T-helper 22 cell (primary cell): Measurements from ENCODE around the gene PRSS56.

ENCODE experiments used
- DNase-seq: peaks from one replicate; pipeline ENCODE4 v3.0.0-alpha.2; 2020; ENCODE audit warnings: low read depth

Gene PRSS56

DNA sequence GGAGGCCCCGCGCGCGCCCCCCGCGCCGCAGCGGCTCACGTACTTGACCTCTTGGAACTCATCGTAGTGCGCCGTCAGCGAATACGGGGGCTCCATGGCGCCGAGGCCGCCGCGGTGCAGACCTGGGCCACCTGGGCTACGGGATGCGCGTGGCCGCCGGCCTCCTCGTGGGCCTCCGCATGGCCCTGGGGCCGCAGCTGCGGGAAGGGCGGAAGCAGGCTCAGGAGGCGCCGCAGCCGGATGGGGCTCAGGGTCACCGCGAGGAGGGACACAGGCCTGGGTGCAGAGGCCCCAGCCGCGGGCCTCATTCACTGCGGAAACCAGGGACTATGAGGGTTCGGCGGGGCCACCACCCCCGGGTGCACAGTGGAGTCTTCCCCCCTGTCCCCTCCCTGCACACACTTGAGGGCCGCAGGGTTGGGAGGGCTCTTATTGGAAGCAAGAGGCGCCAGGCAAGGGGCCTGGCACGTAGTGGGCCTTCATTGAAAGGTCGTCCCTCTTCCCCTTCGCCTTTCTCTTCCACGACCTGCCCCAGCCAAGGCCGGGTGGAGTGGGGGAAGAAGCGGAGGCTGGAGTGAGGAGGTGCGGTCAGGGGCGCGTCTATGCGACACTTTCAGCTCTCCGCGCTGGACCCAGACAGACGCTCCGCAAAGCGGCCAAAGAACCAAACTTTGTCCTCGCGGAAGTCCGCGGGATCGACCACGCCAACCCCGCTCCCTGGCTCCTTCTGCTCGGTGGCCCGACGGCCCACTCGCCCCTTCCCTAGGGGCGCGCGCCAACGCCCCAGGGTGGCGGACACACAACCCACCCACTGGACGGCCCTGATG, 33.4 kb upstream of the PRSS56 start:
- no peak for DNase-seq

DNA sequence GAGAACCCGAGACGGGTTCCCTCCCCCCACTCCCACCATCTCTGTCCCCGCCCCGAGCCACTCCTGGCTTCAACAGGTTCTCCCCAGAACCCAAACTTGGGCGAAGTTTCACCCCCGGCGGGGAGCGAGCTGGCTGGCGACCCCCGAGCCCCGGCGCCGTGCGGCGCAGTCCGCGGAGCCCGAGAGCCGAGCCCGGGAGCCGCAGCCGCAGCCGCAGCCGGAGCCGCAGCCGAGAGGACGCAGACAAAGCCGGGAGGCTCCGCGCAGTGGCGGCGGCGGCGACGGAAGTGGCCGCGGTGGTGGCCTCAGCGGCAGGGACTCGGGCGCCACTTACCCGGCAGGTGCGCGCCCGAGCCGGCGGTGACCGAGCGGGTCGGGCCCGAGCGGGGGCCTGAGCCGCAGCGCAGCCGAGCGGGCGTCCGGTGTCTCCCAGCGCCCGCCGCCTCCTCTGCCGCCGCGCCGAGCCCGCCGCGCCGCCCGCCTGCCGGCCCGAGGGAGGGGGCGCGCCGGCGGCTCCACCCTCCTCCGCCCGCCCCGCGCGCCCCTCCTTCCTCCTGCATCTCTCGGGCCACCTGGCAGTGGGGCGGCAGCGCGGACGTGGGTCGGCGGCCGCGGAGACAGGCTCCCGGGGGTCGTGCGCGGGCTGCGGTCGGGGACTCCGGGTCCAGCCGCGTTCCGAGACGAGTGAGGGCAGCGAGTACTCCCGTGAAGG, 32.6 kb upstream of the PRSS56 start, which contains the start of gene ECEL1:
Gene ECEL1, minus strand, starts transcription at position 450 of the 712 bp plus-strand sequence. CDS start 1,181 bp downstream, outside the sequence.
- DNase-seq, result no peak

- DNase-seq, result no peak
Observed at GRCh38 chr2:232488097-232488711, 32.0 kb upstream of the PRSS56 start.

- no peak for DNase-seq
Observed at GRCh38 chr2:232488721-232489300, 31.4 kb upstream of the PRSS56 start.

GRCh38 chr2:232489516-232490220, 30.5 kb upstream of the PRSS56 start:
- DNase-seq, result no peak

DNA sequence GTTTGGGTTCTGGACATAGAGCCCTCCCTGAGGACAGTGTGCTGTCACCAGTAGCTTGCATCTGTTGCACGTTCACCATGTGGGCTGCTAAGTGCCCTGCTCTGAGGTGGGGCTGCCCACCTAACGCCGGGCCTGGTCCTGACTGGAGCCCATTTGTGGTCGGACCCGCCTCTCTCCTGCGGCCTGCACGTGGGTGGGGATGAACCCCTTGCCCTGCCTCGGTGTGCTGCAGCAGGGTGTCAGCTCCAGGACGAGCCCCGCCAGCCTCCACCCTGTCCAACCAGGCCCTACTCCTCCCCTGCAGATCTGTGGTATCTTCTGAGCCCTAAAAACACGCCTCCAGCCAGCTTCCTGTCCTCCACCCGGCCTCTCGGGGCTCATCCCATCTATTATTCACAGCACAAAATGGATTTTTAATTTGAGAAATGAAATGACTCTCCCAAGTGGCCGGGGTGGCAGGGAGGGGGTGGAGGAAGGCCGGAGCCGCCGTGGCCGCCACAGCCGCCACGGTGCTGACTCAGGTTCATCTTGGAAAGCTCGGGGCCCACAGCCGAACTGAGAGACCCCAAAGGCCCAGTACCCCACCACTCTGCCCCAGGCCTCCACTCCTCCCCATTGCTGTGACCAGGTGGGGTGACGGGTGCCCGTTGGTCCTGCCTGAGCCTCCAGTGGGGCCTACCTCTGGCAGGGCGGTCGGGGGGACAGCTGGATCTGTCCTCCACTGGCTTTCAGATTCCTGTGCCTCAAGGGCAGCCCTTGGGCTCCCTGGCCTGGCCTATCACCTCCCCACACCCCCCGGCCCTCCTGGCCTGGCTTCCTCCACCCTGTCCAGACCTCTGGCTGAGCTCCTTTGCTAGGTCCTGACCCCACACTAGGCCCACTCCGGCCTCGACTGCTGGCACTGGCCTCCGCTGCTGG, 29.7 kb upstream of the PRSS56 start:
- no peak for DNase-seq

DNA sequence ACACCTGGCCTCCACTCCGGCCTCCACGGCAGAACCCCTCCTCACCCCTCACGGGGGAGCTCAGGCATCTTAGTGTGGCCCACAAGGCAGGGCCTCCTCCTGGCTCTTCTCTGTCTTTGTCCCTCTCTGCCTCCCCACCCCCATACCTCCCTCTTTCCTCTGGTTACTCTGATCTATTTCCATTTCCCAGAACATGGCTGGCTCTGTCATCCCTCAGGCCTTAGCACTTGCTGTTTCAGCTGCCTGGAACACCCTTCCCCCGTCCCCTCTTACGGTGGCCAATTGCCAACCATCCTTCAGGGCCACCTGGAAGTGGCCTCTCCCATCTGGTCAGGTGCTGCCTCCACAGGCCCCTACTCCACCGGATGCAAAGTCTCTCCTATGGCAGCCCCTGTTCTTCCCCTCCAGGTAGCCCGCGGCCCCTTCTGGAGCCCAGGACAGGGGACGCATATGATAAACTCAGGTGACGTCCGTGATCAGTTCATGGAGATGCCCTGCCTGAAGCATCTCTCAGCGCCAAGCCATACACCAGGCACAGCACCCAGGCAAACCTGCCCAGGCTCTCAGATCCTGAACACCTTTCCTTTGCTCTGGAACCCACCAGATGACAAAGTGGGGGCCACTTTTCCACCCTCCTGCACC, 28.9 kb upstream of the PRSS56 start:
- no peak for DNase-seq

DNA sequence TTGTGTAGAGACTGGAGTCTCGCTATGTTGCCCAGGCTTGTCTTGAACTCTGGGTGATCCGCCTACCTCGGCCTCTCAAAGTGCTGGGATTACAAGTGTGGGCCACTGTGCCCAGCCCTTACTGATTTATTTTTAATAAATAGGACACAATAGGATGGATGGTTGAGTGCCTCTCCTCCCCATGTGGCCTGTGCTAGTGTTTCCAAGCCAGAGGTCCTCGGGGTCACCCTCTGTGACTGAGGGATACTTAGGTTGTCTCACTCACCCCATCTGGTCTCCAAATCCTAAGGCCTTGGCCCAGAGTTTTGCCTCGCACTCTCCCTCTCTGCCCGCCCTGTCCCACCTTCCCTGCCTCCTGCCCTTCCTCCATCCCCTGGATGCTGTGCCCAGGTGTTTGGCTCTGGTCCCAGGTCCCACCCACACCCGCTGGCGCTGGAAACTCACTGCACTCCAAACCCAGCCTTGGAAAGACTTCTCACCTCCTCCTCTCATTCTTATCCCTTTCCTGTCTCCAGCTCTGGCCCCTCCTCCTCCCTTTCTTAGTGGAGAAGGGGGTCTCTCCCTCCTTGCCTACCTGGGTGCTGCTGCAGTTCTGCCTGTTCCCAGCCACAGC, 27.8 kb upstream of the PRSS56 start:
- no peak for DNase-seq

GRCh38 chr2:232492963-232493700, 27.1 kb upstream of the PRSS56 start:
- DNase-seq, result no peak

GRCh38 chr2:232493701-232494474, 26.3 kb upstream of the PRSS56 start:
- no peak for DNase-seq

GRCh38 chr2:232494542-232494941, 25.6 kb upstream of the PRSS56 start:
- DNase-seq, result no peak

DNA sequence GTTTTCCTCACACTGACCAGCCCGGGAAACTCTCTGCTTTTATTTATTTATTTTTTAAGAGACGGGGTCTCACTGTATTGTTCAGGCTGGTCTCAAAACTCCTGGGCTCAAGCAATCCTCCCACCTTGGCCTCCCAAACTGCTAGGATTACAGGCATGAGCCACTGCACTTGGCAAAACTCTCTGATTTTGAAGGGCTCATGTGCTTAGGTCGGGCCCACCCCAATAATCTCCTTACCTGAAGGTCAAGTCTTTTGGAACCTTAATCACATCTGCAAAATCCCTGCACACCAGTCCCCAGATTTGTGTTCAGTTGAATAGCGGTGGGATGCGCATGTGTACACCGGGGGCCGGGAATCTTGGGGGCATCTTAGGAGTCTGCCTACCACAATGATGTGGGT, 24.9 kb upstream of the PRSS56 start:
- no peak for DNase-seq

DNA sequence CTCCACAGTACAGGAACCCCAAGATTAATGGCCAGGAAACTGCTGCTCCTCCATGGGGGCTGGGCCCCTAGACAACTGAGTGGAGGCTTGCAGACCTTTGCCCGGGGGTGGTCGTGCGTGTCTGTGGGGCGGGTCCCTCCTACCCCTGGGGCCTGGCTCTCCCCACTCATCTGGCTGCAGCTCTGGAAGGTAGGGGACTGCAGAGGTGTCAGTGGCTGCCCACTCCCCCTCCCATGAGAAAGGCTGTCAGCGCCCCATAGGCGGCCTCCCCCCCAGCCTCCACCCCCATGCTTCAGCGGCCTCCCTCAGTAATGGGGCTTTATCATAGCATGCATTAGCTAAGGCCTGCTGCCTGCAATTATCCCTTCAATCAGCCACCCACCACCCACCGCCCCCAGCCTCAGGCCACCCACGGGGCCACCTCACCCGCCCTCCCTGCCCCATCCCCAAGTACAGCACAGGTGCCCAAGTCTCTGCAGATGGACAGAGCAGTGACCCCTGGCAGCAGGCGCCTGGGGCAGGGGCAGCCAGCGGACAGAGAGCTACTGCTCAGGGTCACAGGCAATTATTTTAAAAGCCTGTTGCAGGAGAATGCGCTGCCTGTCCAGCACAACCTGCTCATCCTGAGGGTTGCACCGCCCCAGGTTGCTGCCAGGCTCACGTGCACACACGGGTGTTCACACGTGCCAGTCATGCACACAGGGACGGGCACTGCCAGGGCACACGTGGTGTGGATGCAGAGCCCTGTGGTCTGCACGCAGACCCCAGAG, 23.5 kb upstream of the PRSS56 start:
- DNase-seq, result no peak

- no peak for DNase-seq
Observed at GRCh38 chr2:232497348-232497747, 22.8 kb upstream of the PRSS56 start.

DNA sequence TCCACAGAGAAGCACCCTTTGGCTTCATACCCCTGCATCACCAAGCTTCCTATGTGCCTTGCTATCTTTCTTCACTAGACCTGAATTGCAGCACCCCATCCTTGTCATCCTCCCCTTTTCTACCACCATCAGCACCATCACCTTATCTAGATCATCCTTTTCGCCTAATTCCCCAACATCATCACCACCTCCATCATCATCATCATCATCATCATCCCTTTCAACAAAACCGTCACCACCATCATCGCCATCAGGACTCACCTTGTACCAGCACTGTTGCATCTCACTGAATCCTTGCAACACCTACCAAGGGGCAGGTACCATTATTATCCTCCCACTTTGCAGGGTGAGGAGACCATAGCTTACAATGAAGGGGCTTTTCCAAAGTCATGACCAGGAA, 21.7 kb upstream of the PRSS56 start:
- DNase-seq, result no peak

- DNase-seq, result no peak
Observed at GRCh38 chr2:232501331-232501771, 18.8 kb upstream of the PRSS56 start.

GRCh38 chr2:232501794-232502390, 18.3 kb upstream of the PRSS56 start:
- no peak for DNase-seq
